NCI-H1105 treated with DMSO at 0.1 percent for 48 hours (cell line): ENCODE data around the gene MAP1LC3A.
"Not testable (repeated sequence)": the region's sequence is repeated elsewhere in the genome, so short reads cannot be mapped to it uniquely, and the experiment has no call there.

Experiments
- DNase-seq: peaks from one replicate; lab custom pipeline; 2025; lab: John Stamatoyannopoulos, UW

The MAP1LC3A gene

DNA sequence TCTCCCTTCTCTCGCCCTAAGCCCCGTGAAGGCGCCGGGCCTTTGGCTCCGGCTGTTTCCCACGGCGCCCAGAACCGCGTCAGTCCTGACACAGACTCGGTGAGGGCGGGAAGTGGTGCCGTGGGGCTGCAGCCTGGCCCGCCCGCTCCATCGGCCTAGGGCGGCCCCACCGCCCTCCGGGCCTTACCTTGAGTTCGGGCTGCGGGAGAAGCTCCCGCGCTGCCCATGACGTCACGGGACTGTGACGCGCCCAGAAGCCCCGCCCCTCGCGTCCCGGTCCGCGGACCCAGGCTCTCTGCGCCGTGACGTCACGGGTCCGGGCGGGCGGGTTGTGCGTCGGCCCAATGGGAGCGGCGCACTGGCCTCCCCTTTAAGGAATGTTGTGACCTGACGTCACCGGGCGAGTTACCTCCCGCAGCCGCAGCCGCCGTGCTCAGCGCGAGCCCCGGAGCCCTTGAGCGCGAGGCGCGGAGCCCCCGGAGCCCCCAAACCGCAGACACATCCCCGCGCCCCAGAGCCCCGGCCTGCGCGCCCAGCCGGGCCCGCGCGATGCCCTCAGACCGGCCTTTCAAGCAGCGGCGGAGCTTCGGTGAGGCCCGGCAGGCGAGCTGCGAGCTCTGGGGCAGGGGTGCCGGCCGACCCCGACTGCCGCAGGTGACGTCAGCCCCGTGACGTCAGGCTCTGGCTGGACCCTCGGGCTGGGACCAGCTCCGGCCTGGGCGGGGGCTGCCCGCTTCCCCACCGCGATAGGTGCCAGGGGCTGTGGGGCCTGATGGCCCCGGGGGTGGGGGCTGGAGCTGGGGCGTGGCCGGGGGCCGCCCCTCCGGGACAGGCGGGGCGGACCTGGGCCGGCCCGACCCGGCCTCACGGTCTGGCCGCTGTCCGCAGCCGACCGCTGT is at the start of gene MAP1LC3A:
MAP1LC3A (plus strand) TSS at position 399 of the 899 bp plus-strand sequence; CDS start at position 550, 151 bp downstream.
- peak; percentile 84 for DNase-seq

GRCh38 chr20:34510575-34510974 is 47.9 kb upstream of the MAP1LC3A start:
- no peak for DNase-seq

- no peak for DNase-seq
Observed at GRCh38 chr20:34511891-34512265, 46.6 kb upstream of the MAP1LC3A start.

GRCh38 chr20:34512266-34512954 is 46.1 kb upstream of the MAP1LC3A start:
- DNase-seq = no peak

DNA sequence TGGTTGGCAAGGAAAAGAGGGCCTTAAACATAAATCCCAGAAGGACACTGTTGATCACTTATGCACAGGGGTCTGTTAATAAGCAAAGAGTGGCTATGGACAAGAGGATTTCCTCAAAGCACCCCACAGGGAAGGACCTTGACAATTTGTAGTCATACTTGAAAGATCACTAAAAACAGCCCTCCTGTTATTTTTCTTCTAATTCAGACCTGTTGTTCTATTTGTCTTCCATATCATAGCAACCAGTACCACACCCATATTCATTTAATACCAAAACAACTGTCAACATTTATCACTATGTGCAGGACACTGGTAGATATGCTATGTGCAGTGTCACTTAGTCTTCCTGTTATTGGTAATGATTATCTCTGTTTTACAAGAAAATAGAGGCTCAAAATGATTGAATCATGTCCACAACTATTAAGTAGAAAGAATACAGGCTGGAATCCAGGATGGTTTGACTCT is 45.5 kb upstream of the MAP1LC3A start:
- no peak for DNase-seq

- DNase-seq = not testable (repeated sequence)
Observed at GRCh38 chr20:34514034-34514433, 44.5 kb upstream of the MAP1LC3A start.

- DNase-seq = no peak
Observed at GRCh38 chr20:34514897-34515483, 43.5 kb upstream of the MAP1LC3A start.

- DNase-seq = peak; percentile 82
Observed at GRCh38 chr20:34515484-34516246, 42.9 kb upstream of the MAP1LC3A start.

- DNase-seq = peak; percentile 93
Observed at GRCh38 chr20:34516247-34517113, 42.0 kb upstream of the MAP1LC3A start, which contains the start of gene DYNLRB1. Gene DYNLRB1 (plus strand): TSS chr20:34516422. CDS start chr20:34516459, 37 bp downstream.

GRCh38 chr20:34517114-34517505 is 41.4 kb upstream of the MAP1LC3A start:
- no peak for DNase-seq

GRCh38 chr20:34518863-34519262 is 39.7 kb upstream of the MAP1LC3A start:
- not testable (repeated sequence) for DNase-seq

- DNase-seq = not testable (repeated sequence)
Observed at GRCh38 chr20:34519841-34520240, 38.7 kb upstream of the MAP1LC3A start.

DNA sequence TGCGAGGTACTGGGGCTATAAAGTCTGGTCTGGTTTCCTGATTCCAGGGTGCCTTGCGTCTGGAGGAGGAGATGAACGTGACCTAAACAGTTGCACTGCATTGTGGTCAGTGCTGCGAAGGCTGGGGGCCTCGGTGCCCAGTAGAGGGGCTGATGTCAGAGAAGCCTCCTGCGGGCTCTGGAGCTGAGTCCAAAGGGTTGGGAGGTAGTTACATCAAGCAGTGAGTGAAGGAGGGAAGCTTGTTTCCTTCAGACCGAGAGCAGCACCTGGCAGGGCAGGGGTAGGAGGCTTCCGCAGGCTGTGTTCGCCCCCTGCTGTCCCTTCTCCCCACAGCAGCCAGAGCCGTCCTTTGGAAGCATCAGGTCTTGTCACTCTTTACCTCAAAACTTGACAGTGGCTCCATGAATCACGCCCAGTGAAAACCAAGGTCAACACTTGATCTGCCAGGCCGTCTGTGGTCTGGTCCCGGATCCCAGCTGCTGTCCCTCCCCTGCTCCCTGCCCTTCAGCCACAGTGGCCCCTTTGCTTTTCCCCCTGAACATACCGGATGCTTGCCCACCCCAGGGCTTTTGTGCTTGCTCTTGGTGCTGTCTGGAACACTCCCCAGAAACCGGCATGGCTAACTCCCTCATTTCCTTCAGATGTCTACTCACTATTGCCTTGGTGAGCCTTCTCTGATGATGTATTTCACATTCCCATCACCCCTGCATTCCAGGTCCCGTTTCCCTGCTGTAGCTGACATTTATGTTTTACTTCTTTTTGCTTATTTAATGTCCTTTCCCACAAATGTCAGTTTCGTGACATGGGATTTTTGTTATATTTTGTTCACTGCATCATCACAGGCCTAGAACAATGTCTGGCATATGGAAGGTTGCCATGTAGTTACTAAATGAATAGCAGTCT is 35.3 kb upstream of the MAP1LC3A start:
- peak; percentile 48 for DNase-seq

GRCh38 chr20:34524426-34524825 is 34.1 kb upstream of the MAP1LC3A start:
- DNase-seq = no peak

DNA sequence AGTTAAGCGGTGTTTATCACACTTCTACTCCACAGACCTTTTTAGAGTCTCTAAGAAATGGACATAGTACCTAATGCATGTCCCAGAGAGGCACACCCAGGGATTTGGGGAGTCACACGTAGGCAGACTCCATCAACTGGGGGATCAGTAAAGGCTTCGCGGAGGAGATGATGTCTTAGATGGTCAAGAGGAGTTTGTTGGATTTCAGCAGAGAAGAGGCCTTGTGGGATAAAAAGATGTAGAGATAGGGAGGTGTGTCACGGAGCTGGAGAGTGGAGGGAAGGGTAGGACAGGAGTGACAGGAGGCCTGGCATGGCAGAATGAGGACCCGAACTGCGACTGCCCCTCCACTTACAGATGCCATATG is 33.2 kb upstream of the MAP1LC3A start:
- DNase-seq = no peak

GRCh38 chr20:34525709-34526416 is 32.7 kb upstream of the MAP1LC3A start:
- DNase-seq = no peak

DNA sequence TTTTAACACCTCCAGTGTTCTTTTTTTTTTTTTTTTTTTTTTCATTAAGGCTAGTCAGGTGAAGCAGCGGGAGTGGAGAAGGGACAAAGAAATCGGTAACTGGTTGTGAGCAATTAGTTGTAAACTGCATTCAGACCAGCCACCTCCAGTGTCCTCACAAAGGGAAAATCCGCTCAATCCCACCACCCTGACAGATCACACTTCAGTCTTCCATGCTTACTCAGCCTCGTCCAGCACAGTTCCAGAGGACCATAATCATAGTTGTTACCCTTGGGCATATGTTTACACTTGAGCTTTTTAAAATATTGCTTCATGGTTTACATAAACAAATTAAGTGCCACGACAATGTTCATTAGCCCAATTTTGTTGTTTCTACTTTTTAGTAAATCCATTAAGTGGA is 32.1 kb upstream of the MAP1LC3A start:
- DNase-seq = no peak

DNA sequence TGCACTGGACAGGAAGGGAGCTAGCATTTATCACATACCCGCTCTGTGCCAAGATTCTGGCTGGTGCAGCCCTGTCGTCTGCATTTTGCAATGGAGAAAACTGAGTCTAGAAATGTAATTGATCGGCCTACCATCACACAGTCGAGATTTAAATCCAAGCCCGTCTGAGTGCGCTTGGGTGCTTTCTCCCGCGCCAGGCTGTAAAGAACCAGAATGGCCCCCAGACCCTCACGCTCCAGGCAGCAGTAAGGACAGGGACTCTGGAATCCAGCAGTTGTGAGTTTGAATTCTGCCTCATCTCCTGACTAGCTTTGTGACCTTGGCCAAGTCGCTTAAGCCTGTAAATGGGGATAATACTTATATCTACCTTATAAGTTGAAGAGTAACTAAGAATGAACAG is 31.5 kb upstream of the MAP1LC3A start:
- no peak for DNase-seq

DNA sequence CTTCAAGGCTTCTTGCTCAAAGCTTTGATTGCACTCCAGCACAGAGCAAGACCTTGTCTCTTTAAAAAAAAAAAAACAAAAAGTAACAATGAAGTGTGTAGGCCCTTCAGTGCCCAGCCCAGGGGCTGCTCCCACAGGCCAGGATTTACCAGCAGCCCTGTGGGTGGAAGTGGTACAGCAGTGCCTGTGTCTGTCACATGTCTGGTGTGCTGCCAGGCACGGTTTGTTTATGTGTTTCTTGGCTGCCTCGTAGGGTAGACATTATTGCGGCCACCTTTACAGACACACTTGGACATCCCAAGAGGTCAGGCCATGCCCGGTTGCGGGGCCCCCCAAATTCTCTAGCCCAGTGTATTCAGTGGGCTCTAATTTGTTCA is 29.6 kb upstream of the MAP1LC3A start:
- no peak for DNase-seq
